H9 (cell line): ENCODE measurements around the gene TSC1. TPM values are rescaled to one million over a fixed set of nuclear protein-coding genes. Genes with fewer than 3 reads are reported as not detected.

Experiments
- DNase-seq: peaks from one replicate; pipeline ENCODE4 v3.0.0-alpha.2; 2017
- H2AFZ ChIP-seq: one replicate; pipeline ENCODE4 v1.6.1; 2013; ENCODE audit warnings: mild to moderate bottlenecking, low read length, control low read depth, moderate library complexity
- H2AK5ac ChIP-seq: 2 replicates; pipeline ENCODE4 v1.6.1; 2013; ENCODE audit warnings: low read length, control low read depth, mixed read lengths; ENCODE audit not compliant: insufficient read length
- H2BK120ac ChIP-seq: one replicate; pipeline ENCODE4 v1.6.1; 2013; ENCODE audit warnings: low read depth, mild to moderate bottlenecking, low read length, control low read depth, inconsistent platforms; ENCODE audit not compliant: poor library complexity, severe bottlenecking
- H2BK12ac ChIP-seq: 2 replicates; pipeline ENCODE4 v1.6.1; 2013; ENCODE audit warnings: low read length, control low read depth, mixed read lengths, low read depth; ENCODE audit not compliant: insufficient read length
- H2BK15ac ChIP-seq: 2 replicates; pipeline ENCODE4 v1.6.1; 2013; ENCODE audit warnings: low read depth, low read length, control low read depth
- H2BK20ac ChIP-seq: one replicate; pipeline ENCODE4 v1.6.1; 2013; ENCODE audit warnings: low read depth, mild to moderate bottlenecking, low read length, control low read depth, inconsistent platforms; ENCODE audit not compliant: poor library complexity, severe bottlenecking
- H2BK5ac ChIP-seq: 2 replicates; pipeline ENCODE4 v1.6.1; 2013; ENCODE audit warnings: low read length, control low read depth, mixed read lengths; ENCODE audit not compliant: insufficient read length
- H3K14ac ChIP-seq: 2 replicates; pipeline ENCODE4 v1.6.1; 2013; ENCODE audit warnings: low read length, control low read depth; ENCODE audit not compliant: insufficient read depth
- H3K18ac ChIP-seq: 2 replicates; pipeline ENCODE4 v1.6.1; 2013; ENCODE audit warnings: low read depth, mild to moderate bottlenecking, mixed read lengths, low read length, control low read depth; ENCODE audit not compliant: insufficient read length
- H3K23ac ChIP-seq: 2 replicates; pipeline ENCODE4 v1.6.1; 2013; ENCODE audit warnings: low read length, control low read depth, mixed read lengths, low read depth; ENCODE audit not compliant: insufficient read length
- H3K23me2 ChIP-seq: 2 replicates; pipeline ENCODE4 v1.6.1; 2013; ENCODE audit warnings: low read depth, mild to moderate bottlenecking, mixed read lengths, low read length, control low read depth; ENCODE audit not compliant: insufficient read length, poor library complexity, severe bottlenecking
- H3K27ac ChIP-seq: 2 replicates; pipeline ENCODE4 v1.5.1; 2013; ENCODE audit warnings: low read length, control low read depth, mixed read lengths, low read depth; ENCODE audit not compliant: insufficient read length
- H3K27me3 ChIP-seq: 2 replicates; pipeline ENCODE4 v1.6.1; 2013; ENCODE audit warnings: low read length, control low read depth, inconsistent platforms; ENCODE audit not compliant: insufficient read depth
- H3K4ac ChIP-seq: 2 replicates; pipeline ENCODE4 v1.6.1; 2013; ENCODE audit warnings: low read depth, mild to moderate bottlenecking, control low read depth, inconsistent platforms, low read length, moderate library complexity
- H3K4me1 ChIP-seq: 2 replicates; pipeline ENCODE4 v1.6.1; 2013; ENCODE audit warnings: low read length, control low read depth, inconsistent platforms; ENCODE audit not compliant: insufficient read depth
- H3K4me2 ChIP-seq: 2 replicates; pipeline ENCODE4 v1.6.1; 2013; ENCODE audit warnings: low read length, control low read depth, mixed read lengths; ENCODE audit not compliant: insufficient read length, insufficient read depth
- H3K56ac ChIP-seq: 2 replicates; pipeline ENCODE4 v1.6.1; 2013; ENCODE audit warnings: low read depth, mild to moderate bottlenecking, mixed read lengths, low read length, control low read depth; ENCODE audit not compliant: insufficient read length
- H3K79me1 ChIP-seq: 2 replicates; pipeline ENCODE4 v1.6.1; 2013; ENCODE audit warnings: low read depth, mild to moderate bottlenecking, moderate library complexity, low read length, control low read depth, inconsistent platforms; ENCODE audit not compliant: insufficient read depth, poor library complexity, severe bottlenecking
- H3K79me2 ChIP-seq: 2 replicates; pipeline ENCODE4 v1.6.1; 2013; ENCODE audit warnings: low read length, control low read depth, inconsistent platforms; ENCODE audit not compliant: insufficient read depth
- H3K9ac ChIP-seq: 2 replicates; pipeline ENCODE4 v1.6.1; 2013; ENCODE audit warnings: low read length, control low read depth, mixed read lengths; ENCODE audit not compliant: insufficient read length; ENCODE audit errors: extremely low read depth
- H3K9me3 ChIP-seq: one replicate; pipeline ENCODE4 v1.6.1; 2013; ENCODE audit warnings: low read depth, low read length, inconsistent platforms; ENCODE audit not compliant: control insufficient read depth
- H3T11ph ChIP-seq: one replicate; pipeline ENCODE4 v1.6.1; 2013; ENCODE audit warnings: mild to moderate bottlenecking, low read length, control low read depth, inconsistent platforms
- H4K20me1 ChIP-seq: one replicate; pipeline ENCODE4 v1.6.1; 2013; ENCODE audit not compliant: control insufficient read depth, insufficient read length, insufficient read depth
- H4K5ac ChIP-seq: 2 replicates; pipeline ENCODE4 v1.6.1; 2013; ENCODE audit warnings: low read depth, mild to moderate bottlenecking, mixed read lengths, low read length, control low read depth; ENCODE audit not compliant: insufficient read length
- H4K8ac ChIP-seq: replicated peaks from 2 replicates; pipeline ENCODE4 v1.6.1; 2013; ENCODE audit warnings: low read length, control low read depth, mixed read lengths, low read depth; ENCODE audit not compliant: insufficient read length
- H4K91ac ChIP-seq: 2 replicates; pipeline ENCODE4 v1.6.1; 2013; ENCODE audit warnings: low read depth, mild to moderate bottlenecking, moderate library complexity, mixed read lengths, low read length, control low read depth; ENCODE audit not compliant: insufficient read length
- H3K27ac Mint-ChIP-seq, 3 experiments: 2 replicates in 2 of 3; 3 replicates in 1 of 3; pipeline ENCODE4 v1.8.0; 2020 to 2021; ENCODE audit warnings: mixed read lengths in 3 of 3, mild to moderate bottlenecking in 1 of 3, moderate library complexity in 1 of 3
- H3K27me3 Mint-ChIP-seq: 2 replicates; pipeline ENCODE4 v1.8.0; 2021; ENCODE audit warnings: low read depth, mild to moderate bottlenecking, moderate library complexity, mixed read lengths
- H3K36me3 Mint-ChIP-seq, 3 experiments: 2 replicates in 2 of 3; 3 replicates in 1 of 3; pipeline ENCODE4 v1.8.0; 2020 to 2021; ENCODE audit warnings: low read depth in 3 of 3, mixed read lengths in 3 of 3; ENCODE audit not compliant: insufficient read depth in 1 of 3
- H3K4me1 Mint-ChIP-seq, 2 experiments: 2 replicates each; pipeline ENCODE4 v1.8.0; 2020; ENCODE audit warnings: mixed read lengths in 2 of 2
- H3K4me3 Mint-ChIP-seq, 2 experiments: 2 replicates in 1 of 2; 3 replicates in 1 of 2; pipeline ENCODE4 v1.8.0; 2020 to 2021; ENCODE audit warnings: mild to moderate bottlenecking in 2 of 2, mixed read lengths in 2 of 2, moderate library complexity in 1 of 2
- H3K9me3 Mint-ChIP-seq, 2 experiments: 2 replicates in 1 of 2; 3 replicates in 1 of 2; pipeline ENCODE4 v1.8.0; 2020; ENCODE audit warnings: mild to moderate bottlenecking in 2 of 2, mixed read lengths in 2 of 2, moderate library complexity in 1 of 2
- CTCF ChIP-seq: fragments of 200-600 bp; sonication (generic); conservative IDR thresholded peaks from 3 replicates; pipeline ENCODE4 v1.8.0; 2021; ENCODE audit warnings: antibody characterized with exemption, mild to moderate bottlenecking
- WGBS: extraction: QIAGEN DNeasy Blood & Tissue Kit; methylation state at CpG from one replicate; pipeline ENCODE4 v1.1.7; 2013; ENCODE audit warnings: missing lambda C conversion rate, low lambda C conversion rate, mixed read lengths; ENCODE audit not compliant: insufficient read length; ENCODE audit errors: extremely low coverage; 5-methylcytosine and 5-hydroxymethylcytosine counted together
- total RNA-seq: library from RNA; stranded (reverse); gene quantifications from 2 replicates; pipeline ENCODE4 v1.2.1, GENCODE V29; 2021

TSC1 gene
- total RNA-seq, 1 experiment from 2014 or later = 32.7 TPM

- Mint-ChIP-seq H3K4me3 (no peak overlapping the region), H3K27ac (no peak overlapping the region), H3K9me3 (peaks cover 0 to 6% of the 10 kb centered on the region in 2 experiments; a peak in 3 of 5 replicates), H3K4me1 (no peaks in the 10 kb centered on the region), H3K27me3 (peaks cover 49% of the 10 kb centered on the region), H3K36me3 (no peaks in the 10 kb centered on the region)
- H2AK5ac ChIP-seq = no peak overlapping the region
- H3K79me1 ChIP-seq = no peaks in the 10 kb centered on the region
- no peak overlapping the region for H2BK120ac ChIP-seq
- no peaks in the 10 kb centered on the region for H3K23me2 ChIP-seq
- H3K79me2 ChIP-seq = no peaks in the 10 kb centered on the region
- H4K91ac ChIP-seq = no peak overlapping the region
- no peak overlapping the region for H3K18ac ChIP-seq
- no peaks in the 10 kb centered on the region for H3K4me1 ChIP-seq
- no CpG with 5 or more reads among the region's 13 CpGs for WGBS
- no peak overlapping the region for H3K4ac ChIP-seq
- no peak overlapping the region for H4K5ac ChIP-seq
- H3K14ac ChIP-seq = no peak overlapping the region
- H3K27ac ChIP-seq = no peak overlapping the region
- no peak overlapping the region for H4K8ac ChIP-seq
- H2BK20ac ChIP-seq = no peak overlapping the region
- no peak overlapping the region for H3K4me2 ChIP-seq
- H3K27me3 ChIP-seq = no peaks in the 10 kb centered on the region
- no peak overlapping the region for H2BK12ac ChIP-seq
- no peak for TF ChIP-seq CTCF
- H3K56ac ChIP-seq = no peak overlapping the region
- DNase-seq = no peak
- H3T11ph ChIP-seq = no peak overlapping the region
- no peak overlapping the region for H2BK5ac ChIP-seq
- H3K9me3 ChIP-seq = no peaks in the 10 kb centered on the region
- no peak overlapping the region for H3K9ac ChIP-seq
- no peak overlapping the region for H3K23ac ChIP-seq
- no peak overlapping the region for H2AFZ ChIP-seq
- H2BK15ac ChIP-seq = no peak overlapping the region
- H4K20me1 ChIP-seq = no peaks in the 10 kb centered on the region
Observed at GRCh38 chr9:132986114-132986513, 41.7 kb upstream of the TSC1 start.
